ENCODE measurements around the gene TREML1.

- TF ChIP-seq, protein P1, sequence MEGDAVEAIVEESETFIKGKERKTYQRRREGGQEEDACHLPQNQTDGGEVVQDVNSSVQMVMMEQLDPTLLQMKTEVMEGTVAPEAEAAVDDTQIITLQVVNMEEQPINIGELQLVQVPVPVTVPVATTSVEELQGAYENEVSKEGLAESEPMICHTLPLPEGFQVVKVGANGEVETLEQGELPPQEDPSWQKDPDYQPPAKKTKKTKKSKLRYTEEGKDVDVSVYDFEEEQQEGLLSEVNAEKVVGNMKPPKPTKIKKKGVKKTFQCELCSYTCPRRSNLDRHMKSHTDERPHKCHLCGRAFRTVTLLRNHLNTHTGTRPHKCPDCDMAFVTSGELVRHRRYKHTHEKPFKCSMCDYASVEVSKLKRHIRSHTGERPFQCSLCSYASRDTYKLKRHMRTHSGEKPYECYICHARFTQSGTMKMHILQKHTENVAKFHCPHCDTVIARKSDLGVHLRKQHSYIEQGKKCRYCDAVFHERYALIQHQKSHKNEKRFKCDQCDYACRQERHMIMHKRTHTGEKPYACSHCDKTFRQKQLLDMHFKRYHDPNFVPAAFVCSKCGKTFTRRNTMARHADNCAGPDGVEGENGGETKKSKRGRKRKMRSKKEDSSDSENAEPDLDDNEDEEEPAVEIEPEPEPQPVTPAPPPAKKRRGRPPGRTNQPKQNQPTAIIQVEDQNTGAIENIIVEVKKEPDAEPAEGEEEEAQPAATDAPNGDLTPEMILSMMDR (conservative IDR thresholded peaks at IDR 0.05 in 1 of 2, IDR thresholded peaks at IDR 0.05 in 1 of 2; ENCODE audit: extremely low read depth in 1 of 2, insufficient read depth in 1 of 2, low read depth in 1 of 2, low read length in 2 of 2): no peak
- TF ChIP-seq EZH2 (IDR thresholded peaks at IDR 0.05; ENCODE audit: borderline replicate concordance, low read length): no peak
These were observed 27.4 kb upstream of the TREML1 start for GRCh38 chr6:41181566-41181965.

All from mammary epithelial cell (primary cell).